Stimulated activated CD4-positive, alpha-beta T cell treated with anti-CD3 and anti-CD28 coated beads, Interleukin-12 subunit alpha, Interleukin-12 subunit beta, amount 100 ng/mL, for 4 hours (primary cell): ENCODE measurements around the gene RNF220.
"Not testable (repeated sequence)": the region's sequence is repeated elsewhere in the genome, so short reads cannot be mapped to it uniquely, and the experiment has no call there.

Source experiments
- DNase-seq: peaks from one replicate; pipeline ENCODE4 v3.0.0-alpha.2; 2020

The RNF220 gene

GRCh38 chr1:44554706-44555105 is 149.7 kb downstream of the RNF220 start:
- DNase-seq = no peak

DNA sequence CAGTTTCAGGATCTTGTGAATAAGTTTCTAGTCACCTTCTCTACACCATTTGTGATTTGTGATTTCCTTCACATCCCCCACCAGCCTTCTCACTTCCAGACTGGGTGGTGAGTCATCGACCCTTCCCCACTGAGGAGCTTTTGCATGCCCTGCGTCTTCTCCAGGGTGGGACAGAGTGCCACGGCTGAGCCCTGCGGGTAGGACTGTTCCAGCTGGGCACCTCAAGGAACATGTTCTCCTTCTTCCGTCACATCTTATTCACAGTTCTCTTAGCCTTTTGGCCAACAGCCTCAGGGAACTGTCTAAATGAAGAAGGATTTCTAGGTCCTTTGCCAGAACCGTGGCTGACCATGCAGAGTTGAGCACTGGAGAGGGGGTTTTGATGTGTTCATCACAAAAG is 152.7 kb downstream of the RNF220 start:
- DNase-seq = no peak

GRCh38 chr1:44558883-44559282 is 153.8 kb downstream of the RNF220 start:
- DNase-seq = no peak

DNA sequence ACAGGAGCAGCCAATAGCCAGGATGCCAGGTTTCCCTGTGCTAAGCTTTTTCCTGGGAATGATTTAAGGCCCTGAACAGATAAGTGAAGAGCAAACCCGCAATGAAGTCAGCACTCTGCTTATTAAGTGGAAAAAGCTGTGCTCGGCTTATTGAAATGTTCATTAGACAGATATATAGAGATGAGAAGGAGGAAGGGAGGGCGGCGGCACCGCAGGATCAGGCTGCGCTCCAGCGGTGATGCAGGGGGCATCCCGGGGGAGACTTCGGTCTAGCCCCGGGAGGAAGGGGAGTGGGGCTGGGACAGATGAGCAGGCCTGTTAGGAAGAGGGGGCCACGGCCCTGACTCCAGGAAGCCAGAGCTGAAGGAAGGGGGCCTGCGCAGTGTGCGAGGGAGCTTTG is 154.3 kb downstream of the RNF220 start:
- DNase-seq = no peak

DNA sequence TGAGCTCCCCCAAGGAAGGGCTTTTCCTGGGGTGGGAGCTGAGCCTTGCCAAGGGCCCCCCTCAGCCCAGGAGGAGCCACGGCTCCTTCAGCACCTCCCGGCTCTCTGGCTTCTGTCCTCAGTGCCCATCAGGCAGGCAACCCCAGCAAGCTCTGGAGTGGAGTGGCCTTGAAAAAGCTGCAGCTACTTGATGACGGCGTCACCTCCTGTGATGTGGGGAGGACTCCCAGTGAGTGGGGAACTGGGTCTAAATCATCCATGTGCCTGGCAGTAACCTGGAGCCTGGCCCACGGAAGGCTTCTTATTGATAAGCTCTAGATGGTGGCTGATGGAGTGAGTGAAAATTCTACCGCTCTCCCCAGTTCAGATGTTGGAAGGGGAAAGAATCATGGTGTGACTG is 154.9 kb downstream of the RNF220 start:
- no peak for DNase-seq

- DNase-seq = not testable (repeated sequence)
Measured at GRCh38 chr1:44560696-44561095, 155.6 kb downstream of the RNF220 start.

- DNase-seq = no peak
Measured at GRCh38 chr1:44565259-44565750, 160.2 kb downstream of the RNF220 start.

DNA sequence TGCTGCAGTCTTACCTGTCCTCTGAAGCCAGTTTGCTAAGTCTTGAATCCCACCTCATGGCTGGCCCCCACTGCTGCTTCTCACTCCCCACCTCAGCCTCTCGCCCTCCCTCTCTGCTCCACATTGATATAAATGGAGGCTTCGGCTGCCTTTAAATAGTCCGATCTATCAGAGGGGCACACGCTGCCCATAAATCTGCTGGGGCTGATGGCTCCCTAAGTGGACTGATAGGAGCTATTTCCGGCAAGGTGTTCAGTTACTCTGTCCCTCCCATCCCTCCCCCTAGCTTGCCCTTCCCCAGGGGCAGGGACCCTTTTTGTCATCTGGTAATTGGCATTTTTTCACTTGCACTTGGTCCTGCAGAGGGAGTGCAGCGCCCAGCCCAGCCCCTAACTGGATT is 160.8 kb downstream of the RNF220 start:
- DNase-seq = no peak

- DNase-seq = no peak
Measured at GRCh38 chr1:44566281-44567046, 161.4 kb downstream of the RNF220 start.

DNA sequence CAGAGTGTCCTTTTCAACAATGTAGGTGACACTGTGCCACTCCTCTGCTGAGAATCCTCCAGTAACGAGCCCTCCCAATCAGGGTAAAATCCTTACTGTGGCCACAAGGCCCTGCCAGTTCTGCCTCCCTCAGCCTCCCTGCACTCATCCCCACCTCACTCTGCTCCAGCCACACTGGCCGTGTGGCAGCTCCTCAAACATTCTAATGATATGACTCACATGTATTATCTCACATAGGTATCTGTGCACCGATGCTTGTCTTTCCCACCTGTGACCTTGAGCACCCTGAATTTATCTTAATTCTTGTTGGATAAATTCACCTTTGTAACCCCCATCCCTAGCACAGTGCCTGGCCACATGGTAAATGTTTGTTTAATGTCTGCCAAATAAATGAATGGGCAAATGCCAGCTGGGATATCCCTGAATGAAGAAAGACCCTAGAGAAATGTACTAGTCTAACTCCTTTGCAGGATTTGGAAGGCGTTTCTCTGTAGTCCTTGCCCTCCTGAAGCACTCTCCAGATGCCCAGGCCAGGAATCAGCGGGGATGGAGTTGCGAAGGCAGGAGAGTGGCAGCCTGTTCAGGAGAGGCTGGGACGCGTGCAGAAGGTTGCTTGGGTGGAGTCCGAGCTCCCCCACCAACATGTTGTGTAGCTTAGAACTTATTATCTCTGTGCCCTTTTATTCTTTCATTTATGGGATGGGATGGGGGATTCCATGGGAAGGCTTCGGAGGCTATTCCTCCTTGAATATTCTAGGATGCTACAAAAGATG is 163.3 kb downstream of the RNF220 start:
- no peak for DNase-seq

DNA sequence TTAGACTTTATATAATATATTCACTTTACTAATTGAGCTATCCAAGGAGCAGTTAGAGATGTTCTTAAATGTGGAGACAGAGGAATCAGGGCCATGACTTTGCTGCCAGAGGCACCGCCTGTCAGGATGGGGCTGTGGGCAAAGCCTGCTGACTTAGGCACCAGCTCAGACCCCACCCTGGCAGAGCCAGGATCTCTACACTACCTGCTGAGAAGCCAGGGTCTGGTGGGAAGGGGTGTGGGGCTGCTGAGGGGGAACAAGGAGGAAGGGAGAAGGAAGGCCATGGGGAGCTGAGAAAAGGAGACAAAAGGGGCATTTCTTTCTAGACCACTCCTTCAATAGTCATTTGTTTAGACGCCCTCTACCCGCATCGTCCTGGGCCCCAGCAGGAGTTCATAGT is 164.4 kb downstream of the RNF220 start:
- DNase-seq = no peak

- no peak for DNase-seq
Measured at GRCh38 chr1:44571712-44572571, 166.9 kb downstream of the RNF220 start.

- no peak for DNase-seq
Measured at GRCh38 chr1:44572572-44572879, 167.5 kb downstream of the RNF220 start.

GRCh38 chr1:44575396-44575795 is 170.3 kb downstream of the RNF220 start:
- DNase-seq = no peak

DNA sequence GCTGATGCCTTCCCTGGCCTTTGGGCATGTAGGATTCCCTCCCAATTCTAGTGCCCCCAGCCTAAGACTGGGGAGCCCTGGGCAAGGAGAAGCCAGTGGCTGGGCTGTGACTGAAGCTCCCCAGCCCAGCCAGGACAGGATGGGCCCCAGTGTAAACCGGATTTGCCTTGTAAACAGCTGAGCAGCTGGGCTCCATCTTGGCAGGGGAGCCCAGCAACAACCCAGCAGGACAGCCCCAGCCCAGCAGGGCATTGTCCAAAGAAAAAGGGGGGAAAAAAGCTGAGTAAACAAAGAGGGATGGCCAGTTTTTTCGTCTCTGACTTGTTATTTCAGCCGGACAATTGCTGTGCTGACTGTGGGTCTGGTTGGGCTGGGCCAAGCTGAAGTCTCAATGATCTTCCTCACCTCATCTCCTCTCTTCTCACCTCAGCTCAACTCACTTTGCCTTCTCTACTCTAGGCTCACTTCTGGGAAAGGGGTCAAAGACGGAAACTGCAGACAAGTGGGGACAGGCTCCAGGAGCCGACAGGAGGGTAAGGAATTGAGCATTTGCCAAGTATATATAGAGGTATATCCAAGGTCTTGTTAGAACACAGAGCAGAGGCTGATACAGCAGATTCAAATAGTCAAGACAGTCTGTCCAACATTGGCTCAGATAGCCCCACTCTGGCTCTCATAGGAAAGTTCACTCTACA is 171.5 kb downstream of the RNF220 start:
- no peak for DNase-seq

GRCh38 chr1:44581205-44581604 is 176.2 kb downstream of the RNF220 start:
- no peak for DNase-seq

GRCh38 chr1:44584167-44584566 is 179.1 kb downstream of the RNF220 start:
- DNase-seq = no peak

DNA sequence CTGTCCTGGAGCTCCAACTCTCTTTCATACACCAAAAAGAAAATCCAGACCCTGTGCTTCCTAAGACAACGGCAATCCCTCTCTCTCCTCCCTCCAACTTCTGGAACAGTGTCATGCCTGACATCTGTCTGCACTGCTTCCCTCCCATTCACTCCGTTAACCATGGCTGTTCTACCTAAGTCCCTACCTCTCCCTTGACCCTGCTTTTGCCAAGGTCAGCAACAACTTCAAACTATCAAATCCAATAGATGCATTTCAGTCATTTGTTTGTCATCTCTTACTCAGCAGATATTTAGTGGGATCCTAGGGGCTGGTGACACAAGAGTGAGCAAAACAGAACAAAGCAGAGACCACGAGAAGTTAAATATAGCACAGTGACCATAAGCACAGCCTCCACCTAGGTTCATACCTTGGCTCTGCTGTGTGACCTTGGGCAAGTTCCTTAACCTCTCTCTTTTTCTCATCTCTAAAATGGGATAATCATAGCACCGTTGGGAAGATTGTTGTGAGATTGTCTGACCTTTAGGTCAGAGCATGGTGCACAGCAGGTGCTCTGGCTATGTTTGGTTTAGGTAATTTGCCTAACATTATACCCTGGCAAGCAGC is 180.4 kb downstream of the RNF220 start:
- no peak for DNase-seq

DNA sequence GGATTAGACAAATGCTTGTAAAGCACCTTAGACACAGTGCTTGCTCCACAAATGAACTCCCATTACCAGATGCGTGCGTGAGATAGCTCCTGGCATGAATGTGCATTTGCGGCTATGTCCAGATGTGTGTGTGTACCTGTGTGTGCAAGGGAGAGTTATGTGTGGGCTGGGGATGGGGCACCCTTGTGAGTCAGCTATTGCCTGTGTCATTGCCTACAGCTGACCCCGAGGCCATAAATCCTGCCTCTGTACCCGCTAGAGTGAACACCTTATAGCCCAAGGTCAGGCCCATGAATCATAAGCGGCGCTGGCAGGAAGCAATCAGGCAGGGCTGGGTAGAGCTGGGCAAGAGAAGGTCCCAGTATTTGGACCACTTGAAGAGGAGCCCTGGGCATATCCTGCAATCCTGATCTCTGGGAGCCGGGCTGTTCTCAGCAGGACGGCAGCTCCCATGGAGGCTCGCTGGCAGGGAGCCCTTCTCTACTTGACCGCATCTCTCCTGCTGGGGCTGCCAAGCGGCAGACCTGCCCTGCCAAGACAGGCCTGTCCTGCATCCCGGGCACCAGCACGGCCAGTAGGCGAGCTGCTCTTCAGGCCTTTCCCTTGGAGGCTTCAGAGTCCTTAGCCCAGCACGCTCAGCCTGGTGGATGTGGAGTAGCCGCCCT is 182.9 kb downstream of the RNF220 start:
- no peak for DNase-seq

- no peak for DNase-seq
Measured at GRCh38 chr1:44588551-44589210, 183.6 kb downstream of the RNF220 start.

DNA sequence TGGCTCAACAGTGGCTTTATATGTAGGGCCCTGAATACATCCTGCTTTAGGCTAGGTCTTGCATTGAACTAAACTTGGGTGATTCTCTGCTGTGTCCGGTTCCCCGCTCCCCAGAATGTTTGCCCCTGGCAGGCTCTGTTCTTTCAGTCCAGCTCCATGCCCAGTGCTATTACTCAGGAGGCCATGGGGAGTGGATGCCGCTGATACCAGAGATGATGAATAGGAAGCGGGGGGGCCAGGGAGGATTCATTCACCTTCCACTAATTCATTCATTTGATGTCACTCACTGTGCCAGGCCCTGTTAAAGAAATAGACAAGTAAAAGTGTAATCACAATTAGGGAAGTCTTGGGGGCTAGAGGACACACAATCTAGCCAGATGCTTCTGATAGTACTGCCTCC is 185.4 kb downstream of the RNF220 start:
- no peak for DNase-seq
